Liver (tissue), 9 donors: ENCODE results near the gene PPP6R3. TPM values are rescaled to one million over a fixed set of nuclear protein-coding genes. Genes with fewer than 3 reads are reported as not detected.
A peak's percentile ranks its signal among the peaks of the same experiment; 100 is the strongest.

Experiments used
- DNase-seq: peaks from one replicate; pipeline ENCODE4 v3.0.0-alpha.2; 2017; ENCODE audit warnings: low spot score
- H3K27ac ChIP-seq, 2 donors: one replicate each; pipeline ENCODE4 v1.7.0; 2013; ENCODE audit warnings: inconsistent platforms in 2 of 2, low read length in 2 of 2, control low read depth in 1 of 2, low read depth in 1 of 2, mild to moderate bottlenecking in 1 of 2
- H3K27me3 ChIP-seq, 4 donors: one replicate each; pipeline versions ENCODE4 v1.6.1 to v1.7.0; 2013; ENCODE audit warnings: low read length in 3 of 4, inconsistent platforms in 1 of 4, mild to moderate bottlenecking in 1 of 4, moderate library complexity in 1 of 4; ENCODE audit not compliant: control insufficient read depth in 4 of 4, insufficient read depth in 4 of 4
- H3K36me3 ChIP-seq, 4 donors: one replicate each; pipeline versions ENCODE4 v1.6.1 to v1.7.0; 2013; ENCODE audit warnings: low read length in 3 of 4, mild to moderate bottlenecking in 3 of 4, low read depth in 1 of 4, moderate library complexity in 1 of 4; ENCODE audit not compliant: control insufficient read depth in 4 of 4, insufficient read depth in 3 of 4
- H3K4me1 ChIP-seq, 4 donors: one replicate each; pipeline versions ENCODE4 v1.6.1 to v1.7.0; 2013; ENCODE audit warnings: low read length in 3 of 4, mild to moderate bottlenecking in 3 of 4, moderate library complexity in 1 of 4; ENCODE audit not compliant: control insufficient read depth in 4 of 4, insufficient read depth in 4 of 4
- H3K4me3 ChIP-seq, 3 donors: one replicate each; pipeline versions ENCODE4 v1.6.1 to v1.7.0; 2013; ENCODE audit warnings: low read length in 3 of 3, control low read depth in 1 of 3, low read depth in 1 of 3, mild to moderate bottlenecking in 1 of 3
- H3K9ac ChIP-seq, 2 donors: one replicate each; pipeline ENCODE4 v1.7.0; 2013; ENCODE audit warnings: low read length in 2 of 2, mild to moderate bottlenecking in 2 of 2, moderate library complexity in 2 of 2, control low read depth in 1 of 2, low read depth in 1 of 2
- H3K9me3 ChIP-seq, 4 donors: one replicate each; pipeline versions ENCODE4 v1.6.1 to v1.7.0; 2013; ENCODE audit warnings: low read length in 3 of 4; ENCODE audit not compliant: control insufficient read depth in 4 of 4
- EGR1 ChIP-seq, 2 donors: IDR thresholded peaks; 2 replicates each; pipeline ENCODE4 v1.6.1; 2016 to 2018; ENCODE audit warnings: antibody characterized with exemption in 2 of 2, low read depth in 2 of 2
- FOXA1 ChIP-seq: IDR thresholded peaks from 2 replicates; pipeline ENCODE4 v1.6.1; 2016; ENCODE audit warnings: antibody characterized with exemption
- FOXA2 ChIP-seq: IDR thresholded peaks from 2 replicates; pipeline ENCODE4 v1.6.1; 2016; ENCODE audit warnings: antibody characterized with exemption
- GABPA ChIP-seq, 2 donors: IDR thresholded peaks in 1 of 2; conservative IDR thresholded peaks in 1 of 2; 2 replicates each; pipeline ENCODE4 v1.6.1; 2016; ENCODE audit warnings: antibody characterized with exemption in 2 of 2, mild to moderate bottlenecking in 1 of 2, moderate library complexity in 1 of 2
- HNF4A ChIP-seq, 2 donors: conservative IDR thresholded peaks; 2 replicates each; pipeline ENCODE4 v1.6.1; 2016; ENCODE audit warnings: antibody characterized with exemption in 2 of 2, mild to moderate bottlenecking in 2 of 2
- HNF4G ChIP-seq: IDR thresholded peaks from 2 replicates; pipeline ENCODE4 v1.6.1; 2016; ENCODE audit warnings: antibody characterized with exemption
- JUND ChIP-seq, 2 donors: IDR thresholded peaks; 2 replicates each; pipeline ENCODE4 v1.6.1; 2016; ENCODE audit warnings: antibody characterized with exemption in 2 of 2
- NR2F2 ChIP-seq: IDR thresholded peaks from 2 replicates; pipeline ENCODE4 v1.6.1; 2016; ENCODE audit warnings: antibody characterized with exemption
- RAD21 ChIP-seq, 2 donors: IDR thresholded peaks; 2 replicates each; pipeline ENCODE4 v1.6.1; 2016; ENCODE audit warnings: antibody characterized with exemption in 2 of 2, mild to moderate bottlenecking in 2 of 2
- RXRA ChIP-seq, 2 donors: IDR thresholded peaks; 2 replicates each; pipeline ENCODE4 v1.6.1; 2017 to 2018; ENCODE audit warnings: antibody characterized with exemption in 2 of 2, mild to moderate bottlenecking in 1 of 2
- SP1 ChIP-seq: IDR thresholded peaks from 2 replicates; pipeline ENCODE4 v1.6.1; 2018; ENCODE audit warnings: antibody characterized with exemption, mild to moderate bottlenecking
- TAF1 ChIP-seq: conservative IDR thresholded peaks from 2 replicates; pipeline ENCODE4 v1.6.1; 2016; ENCODE audit warnings: antibody characterized with exemption, mild to moderate bottlenecking
- YY1 ChIP-seq: IDR thresholded peaks from 2 replicates; pipeline ENCODE4 v1.6.1; 2016; ENCODE audit warnings: antibody characterized with exemption, mild to moderate bottlenecking
- WGBS: extraction: QIAGEN DNeasy Blood & Tissue Kit; methylation state at CpG from one replicate; pipeline ENCODE4 v1.1.7; 2013; 5-methylcytosine and 5-hydroxymethylcytosine counted together
- polyA plus RNA-seq, 2 donors: library from polyadenylated mRNA; stranded (reverse) in 1 of 2; unstranded in 1 of 2; fragments of 200-250 nt in 1 of 2; fragments of >200 nt in 1 of 2; fragmentation: Nextera tagmentation in 1 of 2; extraction: Ambion mirVana in 1 of 2; gene quantifications; one replicate each; pipeline versions ENCODE4 v1.2.1 to v1.2.3, GENCODE V29; 2013 to 2015
- total RNA-seq, 2 donors: library from RNA; depleted of rRNA; stranded (reverse); fragments of >200 nt; gene quantifications; one replicate each; pipeline ENCODE4 v1.2.3, GENCODE V29; 2014
- TF ChIP-seq, protein P1 (sequence below): IDR thresholded peaks from 2 replicates; pipeline ENCODE4 v1.6.1; 2016; ENCODE audit warnings: antibody characterized with exemption
- TF ChIP-seq, protein P2 (sequence below): IDR thresholded peaks from 2 replicates; pipeline ENCODE4 v1.6.1; 2016; ENCODE audit warnings: antibody characterized with exemption
- TF ChIP-seq, protein P3 (sequence below): fragments of 150-350 bp; IDR thresholded peaks from 2 replicates; pipeline ENCODE4 v1.5.1; 2017; ENCODE audit warnings: improper control_type of control experiment, low read depth, low read length; ENCODE audit not compliant: missing input control
- TF ChIP-seq, protein P4 (sequence below): IDR thresholded peaks from 2 replicates; pipeline ENCODE4 v1.6.1; 2016; ENCODE audit warnings: antibody characterized with exemption
- TF ChIP-seq, protein P5 (sequence below): IDR thresholded peaks from 2 replicates; pipeline ENCODE4 v1.6.1; 2016; ENCODE audit warnings: antibody characterized with exemption, mild to moderate bottlenecking
- donor health status: healthy.
- donor health status: healthy.
- donor health status: healthy.
- donor health status: healthy.
- donor health status: healthy.

The PPP6R3 gene
- total and polyA plus RNA-seq, 4 donors: 12.3 to 101 (median 58.1) TPM

DNA sequence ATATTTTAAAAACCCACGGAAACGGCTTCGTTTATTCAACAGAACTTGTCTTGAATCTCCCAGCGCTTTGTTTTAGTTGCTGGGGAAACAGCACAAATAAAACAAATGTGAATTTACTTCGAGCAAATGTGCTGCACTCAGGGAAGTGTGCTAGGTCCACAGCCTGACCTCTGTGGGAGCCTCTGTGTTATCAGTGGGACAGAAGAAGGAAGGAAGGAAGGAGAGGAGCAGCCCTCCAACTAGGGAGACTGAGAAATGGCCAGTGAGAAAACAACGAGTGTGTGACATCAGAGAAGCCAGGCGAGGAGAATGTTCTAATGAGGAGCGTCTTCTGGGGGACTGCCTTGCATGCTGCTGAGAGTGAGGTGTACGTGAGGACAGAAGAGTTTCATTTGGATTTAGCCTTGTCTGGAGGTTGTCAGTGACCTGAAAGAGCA is 42.7 kb downstream of the PPP6R3 start (continued):
- TF ChIP-seq, protein P1, sequence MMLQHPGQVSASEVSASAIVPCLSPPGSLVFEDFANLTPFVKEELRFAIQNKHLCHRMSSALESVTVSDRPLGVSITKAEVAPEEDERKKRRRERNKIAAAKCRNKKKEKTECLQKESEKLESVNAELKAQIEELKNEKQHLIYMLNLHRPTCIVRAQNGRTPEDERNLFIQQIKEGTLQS: no peak

DNA sequence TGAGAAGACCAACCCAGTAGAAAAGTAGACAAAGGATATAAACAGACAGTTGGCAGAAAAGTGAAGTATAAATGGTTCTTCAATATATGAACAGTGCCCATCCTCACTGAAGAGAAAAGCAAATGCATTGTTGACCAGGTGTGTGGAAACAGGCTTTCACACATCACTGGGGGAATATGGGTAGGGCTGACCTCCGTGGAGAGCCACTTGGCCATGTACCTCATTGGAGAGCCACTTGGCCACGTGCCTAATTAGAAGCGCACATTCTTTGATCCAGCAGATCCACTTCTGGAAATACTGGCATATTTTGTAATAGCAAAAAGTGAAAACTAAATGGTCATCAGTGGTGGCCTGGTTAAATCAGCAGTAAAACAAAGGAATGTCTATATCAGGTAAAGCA is 43.2 kb downstream of the PPP6R3 start:
- peaks cover 6 to 21% (median 10%) of the 10 kb centered on the region in 4 donors for H3K4me1 ChIP-seq
- H3K9me3 ChIP-seq: no peaks in the 10 kb centered on the region
- WGBS: 55% methylated on average over 3 of the region's 3 CpGs
- no peak for DNase-seq
- TF ChIP-seq NR2F2: no peak
- no peak for TF ChIP-seq TAF1
- TF ChIP-seq, protein P2, sequence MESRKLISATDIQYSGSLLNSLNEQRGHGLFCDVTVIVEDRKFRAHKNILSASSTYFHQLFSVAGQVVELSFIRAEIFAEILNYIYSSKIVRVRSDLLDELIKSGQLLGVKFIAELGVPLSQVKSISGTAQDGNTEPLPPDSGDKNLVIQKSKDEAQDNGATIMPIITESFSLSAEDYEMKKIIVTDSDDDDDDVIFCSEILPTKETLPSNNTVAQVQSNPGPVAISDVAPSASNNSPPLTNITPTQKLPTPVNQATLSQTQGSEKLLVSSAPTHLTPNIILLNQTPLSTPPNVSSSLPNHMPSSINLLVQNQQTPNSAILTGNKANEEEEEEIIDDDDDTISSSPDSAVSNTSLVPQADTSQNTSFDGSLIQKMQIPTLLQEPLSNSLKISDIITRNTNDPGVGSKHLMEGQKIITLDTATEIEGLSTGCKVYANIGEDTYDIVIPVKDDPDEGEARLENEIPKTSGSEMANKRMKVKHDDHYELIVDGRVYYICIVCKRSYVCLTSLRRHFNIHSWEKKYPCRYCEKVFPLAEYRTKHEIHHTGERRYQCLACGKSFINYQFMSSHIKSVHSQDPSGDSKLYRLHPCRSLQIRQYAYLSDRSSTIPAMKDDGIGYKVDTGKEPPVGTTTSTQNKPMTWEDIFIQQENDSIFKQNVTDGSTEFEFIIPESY: no peak
- no peak for TF ChIP-seq SP1
- TF ChIP-seq HNF4A (conservative IDR thresholded peaks at IDR 0.05): no peak
- no peak for TF ChIP-seq RXRA (IDR thresholded peaks at IDR 0.05)
- TF ChIP-seq GABPA (IDR thresholded peaks at IDR 0.05 in 1 of 2, conservative IDR thresholded peaks at IDR 0.05 in 1 of 2): no peak
- TF ChIP-seq YY1: no peak
- TF ChIP-seq EGR1 (IDR thresholded peaks at IDR 0.05; ENCODE audit: low read depth in 2 of 2): no peak
- no peak for TF ChIP-seq FOXA1
- TF ChIP-seq HNF4G: no peak
- TF ChIP-seq, protein P3, sequence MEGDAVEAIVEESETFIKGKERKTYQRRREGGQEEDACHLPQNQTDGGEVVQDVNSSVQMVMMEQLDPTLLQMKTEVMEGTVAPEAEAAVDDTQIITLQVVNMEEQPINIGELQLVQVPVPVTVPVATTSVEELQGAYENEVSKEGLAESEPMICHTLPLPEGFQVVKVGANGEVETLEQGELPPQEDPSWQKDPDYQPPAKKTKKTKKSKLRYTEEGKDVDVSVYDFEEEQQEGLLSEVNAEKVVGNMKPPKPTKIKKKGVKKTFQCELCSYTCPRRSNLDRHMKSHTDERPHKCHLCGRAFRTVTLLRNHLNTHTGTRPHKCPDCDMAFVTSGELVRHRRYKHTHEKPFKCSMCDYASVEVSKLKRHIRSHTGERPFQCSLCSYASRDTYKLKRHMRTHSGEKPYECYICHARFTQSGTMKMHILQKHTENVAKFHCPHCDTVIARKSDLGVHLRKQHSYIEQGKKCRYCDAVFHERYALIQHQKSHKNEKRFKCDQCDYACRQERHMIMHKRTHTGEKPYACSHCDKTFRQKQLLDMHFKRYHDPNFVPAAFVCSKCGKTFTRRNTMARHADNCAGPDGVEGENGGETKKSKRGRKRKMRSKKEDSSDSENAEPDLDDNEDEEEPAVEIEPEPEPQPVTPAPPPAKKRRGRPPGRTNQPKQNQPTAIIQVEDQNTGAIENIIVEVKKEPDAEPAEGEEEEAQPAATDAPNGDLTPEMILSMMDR: no peak
- TF ChIP-seq, protein P1: no peak
- TF ChIP-seq RAD21 (IDR thresholded peaks at IDR 0.05): no peak
- no peak for TF ChIP-seq FOXA2
- TF ChIP-seq, protein P4, sequence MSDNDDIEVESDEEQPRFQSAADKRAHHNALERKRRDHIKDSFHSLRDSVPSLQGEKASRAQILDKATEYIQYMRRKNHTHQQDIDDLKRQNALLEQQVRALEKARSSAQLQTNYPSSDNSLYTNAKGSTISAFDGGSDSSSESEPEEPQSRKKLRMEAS: no peak
- TF ChIP-seq, protein P5, sequence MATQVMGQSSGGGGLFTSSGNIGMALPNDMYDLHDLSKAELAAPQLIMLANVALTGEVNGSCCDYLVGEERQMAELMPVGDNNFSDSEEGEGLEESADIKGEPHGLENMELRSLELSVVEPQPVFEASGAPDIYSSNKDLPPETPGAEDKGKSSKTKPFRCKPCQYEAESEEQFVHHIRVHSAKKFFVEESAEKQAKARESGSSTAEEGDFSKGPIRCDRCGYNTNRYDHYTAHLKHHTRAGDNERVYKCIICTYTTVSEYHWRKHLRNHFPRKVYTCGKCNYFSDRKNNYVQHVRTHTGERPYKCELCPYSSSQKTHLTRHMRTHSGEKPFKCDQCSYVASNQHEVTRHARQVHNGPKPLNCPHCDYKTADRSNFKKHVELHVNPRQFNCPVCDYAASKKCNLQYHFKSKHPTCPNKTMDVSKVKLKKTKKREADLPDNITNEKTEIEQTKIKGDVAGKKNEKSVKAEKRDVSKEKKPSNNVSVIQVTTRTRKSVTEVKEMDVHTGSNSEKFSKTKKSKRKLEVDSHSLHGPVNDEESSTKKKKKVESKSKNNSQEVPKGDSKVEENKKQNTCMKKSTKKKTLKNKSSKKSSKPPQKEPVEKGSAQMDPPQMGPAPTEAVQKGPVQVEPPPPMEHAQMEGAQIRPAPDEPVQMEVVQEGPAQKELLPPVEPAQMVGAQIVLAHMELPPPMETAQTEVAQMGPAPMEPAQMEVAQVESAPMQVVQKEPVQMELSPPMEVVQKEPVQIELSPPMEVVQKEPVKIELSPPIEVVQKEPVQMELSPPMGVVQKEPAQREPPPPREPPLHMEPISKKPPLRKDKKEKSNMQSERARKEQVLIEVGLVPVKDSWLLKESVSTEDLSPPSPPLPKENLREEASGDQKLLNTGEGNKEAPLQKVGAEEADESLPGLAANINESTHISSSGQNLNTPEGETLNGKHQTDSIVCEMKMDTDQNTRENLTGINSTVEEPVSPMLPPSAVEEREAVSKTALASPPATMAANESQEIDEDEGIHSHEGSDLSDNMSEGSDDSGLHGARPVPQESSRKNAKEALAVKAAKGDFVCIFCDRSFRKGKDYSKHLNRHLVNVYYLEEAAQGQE: no peak
- no peak for TF ChIP-seq JUND (IDR thresholded peaks at IDR 0.05)
- no peaks in the 10 kb centered on the region for H3K36me3 ChIP-seq
- no peak overlapping the region for H3K4me3 ChIP-seq
- no peak overlapping the region for H3K9ac ChIP-seq
- H3K27ac ChIP-seq: peak overlapping the region in 1 of 2 donors; percentile 36
- H3K27me3 ChIP-seq: no peaks in the 10 kb centered on the region
